T-helper 9 cell (primary cell): Measurements from ENCODE around the gene WASF2.
"Not testable (repeated sequence)": the region's sequence is repeated elsewhere in the genome, so short reads cannot be mapped to it uniquely, and the experiment has no call there.

Experiments
- DNase-seq: peaks from one replicate; pipeline ENCODE4 v3.0.0-alpha.2; 2020

WASF2 gene

DNA sequence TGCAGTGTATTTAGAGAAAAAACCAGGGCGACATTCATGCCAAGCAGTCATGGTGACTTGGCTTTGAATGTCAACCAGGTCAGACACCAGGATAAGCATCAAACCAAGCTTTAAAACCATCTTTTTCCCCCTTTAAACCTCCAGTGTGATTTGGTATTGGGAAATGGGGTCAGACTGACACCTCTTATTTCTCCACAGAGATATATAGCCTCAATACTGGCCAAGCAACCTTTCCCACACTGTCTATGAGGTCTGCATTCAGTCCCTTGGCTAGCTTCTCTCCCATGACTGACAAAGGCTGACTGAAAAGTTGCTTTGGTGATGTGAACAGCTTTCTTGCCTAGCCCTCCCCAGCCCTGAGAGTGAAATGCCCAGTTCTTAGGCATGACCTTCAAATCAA lies 75.9 kb downstream of the WASF2 start:
- DNase-seq = no peak

GRCh38 chr1:27413004-27413403 lies 77.0 kb downstream of the WASF2 start:
- no peak for DNase-seq

GRCh38 chr1:27412502-27412901 lies 77.5 kb downstream of the WASF2 start:
- no peak for DNase-seq

DNA sequence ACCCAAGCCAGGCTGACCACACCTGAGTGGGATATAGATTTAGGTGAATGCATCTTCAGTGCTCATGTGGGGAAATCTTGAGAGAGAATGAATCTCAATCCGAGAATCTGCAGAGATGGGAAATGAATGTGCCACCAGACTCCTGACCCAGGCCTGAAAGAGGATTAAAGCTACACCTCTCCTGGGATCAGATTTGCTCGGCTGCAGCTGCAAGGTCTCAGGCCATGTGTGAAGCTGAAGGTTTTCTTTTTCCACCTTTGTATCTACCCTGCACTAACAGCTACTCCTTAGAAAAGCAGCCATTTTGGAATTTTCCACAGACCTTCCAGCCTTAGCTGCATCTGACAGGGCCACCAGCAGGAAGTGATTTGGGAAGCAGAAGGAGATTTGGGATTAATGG lies 79.3 kb downstream of the WASF2 start:
- DNase-seq = no peak

- no peak for DNase-seq
Observed at GRCh38 chr1:27409669-27410068, 80.3 kb downstream of the WASF2 start.

GRCh38 chr1:27408151-27408550 lies 81.8 kb downstream of the WASF2 start:
- DNase-seq = no peak

DNA sequence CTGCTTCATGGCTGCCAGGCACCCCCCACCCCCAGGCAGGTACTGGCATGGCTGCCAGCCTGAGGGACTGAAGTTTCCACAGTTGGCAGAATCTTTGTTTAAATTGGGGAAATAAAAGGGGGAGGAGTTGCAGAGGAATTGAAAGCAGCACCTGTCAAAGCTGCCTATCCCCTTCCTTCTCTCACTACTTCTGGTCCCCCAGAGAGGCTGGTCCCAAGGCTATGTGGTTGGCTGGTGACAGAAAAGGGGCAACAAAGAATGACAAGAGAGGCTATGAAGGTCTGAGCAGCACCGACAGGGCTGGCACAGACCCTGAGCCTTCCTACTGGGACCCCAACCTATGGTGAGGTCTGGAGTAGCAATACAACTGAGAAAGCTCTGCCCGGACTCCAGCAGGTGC lies 83.2 kb downstream of the WASF2 start:
- DNase-seq = not testable (repeated sequence)

DNA sequence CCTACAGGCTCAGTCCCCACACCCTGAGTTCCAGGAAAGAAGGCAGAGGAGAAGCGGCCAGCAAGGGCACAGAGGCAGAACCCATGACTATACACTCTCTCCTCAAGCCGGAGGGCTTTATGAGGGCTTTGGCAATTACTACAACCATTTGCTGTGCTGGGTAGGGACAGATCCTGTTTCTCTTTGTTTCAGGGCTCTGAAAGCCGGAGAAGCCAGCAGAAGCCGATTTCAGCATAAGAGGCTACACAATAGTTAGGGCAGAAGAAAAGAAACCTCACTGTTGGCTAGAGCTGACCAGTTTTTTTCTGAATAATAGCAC lies 83.6 kb downstream of the WASF2 start:
- no peak for DNase-seq

DNA sequence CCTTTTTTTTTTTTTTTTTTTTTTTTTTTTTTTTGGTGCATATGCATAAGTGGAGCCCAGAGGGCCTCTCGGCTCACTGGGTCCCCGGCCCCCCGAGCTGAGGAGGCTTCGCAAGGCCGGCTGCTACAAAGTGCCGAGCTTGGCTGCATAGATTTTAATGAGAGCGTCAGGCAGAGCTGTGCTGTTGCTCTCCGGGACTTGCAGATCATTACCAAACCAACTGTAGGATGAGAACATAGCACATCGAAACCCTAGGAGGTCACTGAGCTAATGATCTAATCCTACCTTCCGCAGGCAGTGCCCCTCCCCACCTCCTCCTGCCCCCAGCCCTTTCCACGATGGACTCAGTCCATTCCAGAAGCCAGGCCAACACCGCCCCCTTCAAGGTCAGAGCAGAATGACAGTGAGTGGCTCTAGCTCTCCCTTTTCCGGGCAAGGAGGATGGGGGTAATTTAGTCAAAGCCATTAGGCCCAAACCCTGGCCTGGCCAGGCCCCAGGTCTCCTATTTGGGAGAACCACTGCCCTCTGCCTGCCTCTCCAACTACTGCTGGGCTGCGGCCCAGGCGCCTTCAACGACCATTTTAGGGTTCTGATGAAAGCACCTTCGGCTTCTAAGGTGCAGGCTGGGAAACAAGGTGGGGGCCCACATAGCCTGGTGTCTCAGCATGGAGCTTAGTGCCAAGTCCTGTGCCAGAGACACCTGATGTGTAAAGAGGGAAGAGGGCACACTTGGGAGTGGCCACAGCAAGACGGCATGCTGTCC lies 84.2 kb downstream of the WASF2 start:
- not testable (repeated sequence) for DNase-seq

- DNase-seq = no peak
Observed at GRCh38 chr1:27405074-27405473, 84.9 kb downstream of the WASF2 start.

- DNase-seq = no peak
Observed at GRCh38 chr1:27403931-27404330, 86.0 kb downstream of the WASF2 start.

- no peak for DNase-seq
Observed at GRCh38 chr1:27403065-27403726, 86.8 kb downstream of the WASF2 start.

- no peak for DNase-seq
Observed at GRCh38 chr1:27402349-27402754, 87.6 kb downstream of the WASF2 start.

DNA sequence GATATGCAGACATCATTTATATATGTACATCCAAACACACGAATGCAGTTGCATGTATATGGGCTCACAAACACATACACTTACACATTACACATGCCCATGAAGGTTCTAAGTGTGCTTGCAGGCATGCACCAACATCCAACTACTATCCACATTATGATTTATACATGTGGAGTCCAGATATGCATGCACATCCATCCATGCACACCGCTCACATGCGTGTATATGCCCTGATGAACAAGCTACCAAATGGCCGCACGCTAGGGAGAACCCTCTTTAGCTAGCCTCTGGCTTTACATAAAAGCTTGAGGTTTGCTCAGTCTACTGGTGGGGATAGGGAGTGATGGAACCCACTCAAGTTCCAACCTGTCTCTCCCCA lies 89.0 kb downstream of the WASF2 start:
- no peak for DNase-seq

GRCh38 chr1:27400082-27400962 lies 89.6 kb downstream of the WASF2 start:
- DNase-seq = no peak

DNA sequence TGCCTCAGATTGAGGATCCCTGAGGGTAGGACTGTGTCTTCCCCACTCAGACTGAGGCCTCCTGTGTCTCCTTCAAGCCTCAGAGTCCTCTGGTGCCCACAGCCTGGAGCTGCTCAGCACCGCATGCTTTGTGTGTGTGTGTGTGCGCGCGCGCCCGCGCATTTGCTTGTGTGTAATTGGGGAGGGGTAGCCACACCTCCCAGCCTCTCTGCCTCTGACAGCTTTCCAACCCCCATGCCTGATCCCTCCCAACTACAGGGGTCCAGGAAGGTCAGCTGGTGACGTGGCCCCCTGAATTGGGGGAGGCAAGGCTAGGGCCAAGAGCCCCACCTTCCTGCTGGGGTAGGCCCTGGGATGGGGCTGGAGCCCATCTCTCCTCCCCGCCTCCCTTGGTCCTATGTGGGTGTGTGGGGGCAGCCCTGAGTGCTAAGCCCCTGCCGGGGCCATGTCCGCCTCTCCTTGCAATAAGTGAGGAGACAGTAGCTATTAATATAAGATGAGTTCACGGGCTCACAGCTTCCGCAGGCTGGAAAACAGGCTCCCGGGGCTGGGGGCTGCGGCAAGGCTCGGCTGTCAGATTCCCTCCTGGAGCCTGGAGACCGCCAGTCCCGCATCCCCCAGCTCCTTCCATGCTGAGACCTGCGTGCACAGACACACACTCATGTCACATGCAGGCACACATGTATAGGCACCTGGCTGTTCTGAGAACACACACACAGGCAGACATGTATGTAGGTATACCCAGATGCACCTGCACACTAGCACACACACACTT lies 90.5 kb downstream of the WASF2 start:
- DNase-seq = no peak

DNA sequence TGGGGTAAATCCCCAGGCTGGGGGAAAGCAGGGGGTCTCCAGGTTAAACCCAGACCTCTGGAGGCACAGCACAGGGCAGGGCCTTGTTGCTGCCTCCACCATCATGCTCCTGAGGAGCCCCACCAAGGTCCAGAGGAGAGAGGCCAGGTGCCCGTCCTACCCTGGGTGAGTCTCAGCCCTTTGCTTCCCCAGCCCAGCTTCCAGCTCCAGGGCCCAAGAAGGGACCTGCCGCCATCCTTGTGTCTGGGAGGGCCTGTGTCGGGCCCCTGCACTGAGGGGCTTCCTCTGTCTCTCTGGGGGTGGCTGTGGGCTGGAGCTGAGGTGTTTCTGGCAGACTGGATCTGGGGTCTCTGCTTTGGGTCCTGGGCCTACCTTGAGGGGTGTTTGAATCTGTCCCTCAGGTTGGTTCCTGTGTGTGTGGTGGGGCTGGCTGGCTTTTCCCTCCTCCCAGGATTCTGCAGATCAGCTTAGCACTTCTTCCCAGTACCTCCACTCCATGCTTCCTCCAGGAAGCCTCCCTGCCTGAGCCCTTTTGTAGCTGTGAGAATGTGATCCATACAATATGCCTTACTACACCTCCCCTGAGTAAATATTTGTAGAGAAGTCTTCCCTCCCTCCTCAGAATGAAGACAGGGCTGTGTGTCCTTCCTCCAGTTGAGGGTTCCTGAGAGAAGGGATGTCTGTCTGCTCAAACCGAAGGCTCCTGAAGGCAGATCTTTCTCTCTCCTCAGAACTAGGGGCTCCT lies 91.4 kb downstream of the WASF2 start:
- no peak for DNase-seq

GRCh38 chr1:27397749-27398148 lies 92.2 kb downstream of the WASF2 start:
- no peak for DNase-seq

- DNase-seq = no peak
Observed at GRCh38 chr1:27397110-27397509, 92.9 kb downstream of the WASF2 start.

DNA sequence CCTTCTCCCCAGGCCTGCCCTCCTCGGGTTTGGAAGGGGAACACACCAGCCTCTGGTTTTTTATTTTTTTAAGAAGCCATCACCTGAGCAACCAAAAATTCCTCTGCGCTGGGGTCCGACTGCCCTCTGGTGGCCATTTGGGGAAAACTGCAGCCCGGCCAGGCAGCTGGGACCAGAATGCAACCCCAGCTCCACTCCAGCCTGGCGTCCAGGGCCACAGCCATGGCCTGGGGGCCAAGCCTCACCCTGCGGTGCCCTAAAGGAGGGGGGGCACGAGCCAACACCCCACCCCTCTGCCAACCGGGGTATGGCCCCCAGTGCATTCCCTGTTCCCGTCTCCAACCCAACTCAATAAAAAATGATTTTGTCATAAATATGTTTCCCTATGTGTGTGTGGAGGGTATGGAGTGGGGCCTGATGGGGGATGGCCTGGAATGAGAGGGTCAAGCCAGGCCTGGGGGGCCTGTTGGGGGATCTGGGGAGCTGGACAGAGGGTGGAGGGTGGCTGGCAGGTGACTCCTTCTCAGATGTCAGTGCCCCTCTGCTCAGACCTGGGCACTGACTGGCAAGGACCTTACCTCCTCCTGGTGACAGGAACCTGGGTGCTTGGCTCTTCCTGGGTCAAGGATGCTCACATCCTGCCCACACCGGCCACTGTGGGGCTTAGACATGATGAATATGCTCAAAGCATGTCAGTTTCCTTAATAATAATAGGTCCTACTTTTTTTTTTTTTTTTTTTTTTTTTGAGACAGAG lies 94.3 kb downstream of the WASF2 start:
- DNase-seq = peak; percentile 75

DNA sequence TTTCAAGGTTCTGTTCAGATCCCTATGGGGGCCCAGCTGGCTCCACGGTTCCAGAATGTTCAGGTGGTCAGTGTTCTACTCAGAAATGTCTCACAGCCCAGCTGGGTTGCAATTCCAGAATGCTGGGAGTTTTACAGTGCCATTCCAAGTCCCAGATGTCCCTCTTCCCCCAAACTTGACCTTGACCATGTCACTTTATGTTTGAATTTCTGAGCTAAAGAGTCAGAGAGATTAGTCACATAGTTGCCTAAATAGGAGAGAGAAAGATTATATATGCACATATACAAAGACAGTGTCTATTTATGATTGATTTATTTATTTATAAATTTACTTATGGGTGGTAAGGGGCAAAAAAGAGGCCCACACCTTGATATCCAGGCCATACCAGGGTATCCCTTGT lies 95.0 kb downstream of the WASF2 start:
- no peak for DNase-seq

- DNase-seq = no peak
Observed at GRCh38 chr1:27394282-27394658, 95.7 kb downstream of the WASF2 start.
